Measurements from ENCODE around the gene CTDP1. TPM values are rescaled to one million over a fixed set of nuclear protein-coding genes. Genes with fewer than 3 reads are reported as not detected.

CTDP1 gene
- total RNA-seq, 1 donor from 2014 or later: 23.3 TPM

GRCh38 chr18:79769698-79770500, 90.3 kb downstream of the CTDP1 start:
- DNase-seq (ENCODE audit: extremely low spot score in 2 of 2): no peak
- TF ChIP-seq POLR2AphosphoS5 (IDR thresholded peaks at IDR 0.05; ENCODE audit: insufficient read depth in 1 of 2, low read depth in 1 of 2) (no peak), POLR2A (IDR thresholded peaks at IDR 0.05) (no peak)
- TF ChIP-seq, protein P1, sequence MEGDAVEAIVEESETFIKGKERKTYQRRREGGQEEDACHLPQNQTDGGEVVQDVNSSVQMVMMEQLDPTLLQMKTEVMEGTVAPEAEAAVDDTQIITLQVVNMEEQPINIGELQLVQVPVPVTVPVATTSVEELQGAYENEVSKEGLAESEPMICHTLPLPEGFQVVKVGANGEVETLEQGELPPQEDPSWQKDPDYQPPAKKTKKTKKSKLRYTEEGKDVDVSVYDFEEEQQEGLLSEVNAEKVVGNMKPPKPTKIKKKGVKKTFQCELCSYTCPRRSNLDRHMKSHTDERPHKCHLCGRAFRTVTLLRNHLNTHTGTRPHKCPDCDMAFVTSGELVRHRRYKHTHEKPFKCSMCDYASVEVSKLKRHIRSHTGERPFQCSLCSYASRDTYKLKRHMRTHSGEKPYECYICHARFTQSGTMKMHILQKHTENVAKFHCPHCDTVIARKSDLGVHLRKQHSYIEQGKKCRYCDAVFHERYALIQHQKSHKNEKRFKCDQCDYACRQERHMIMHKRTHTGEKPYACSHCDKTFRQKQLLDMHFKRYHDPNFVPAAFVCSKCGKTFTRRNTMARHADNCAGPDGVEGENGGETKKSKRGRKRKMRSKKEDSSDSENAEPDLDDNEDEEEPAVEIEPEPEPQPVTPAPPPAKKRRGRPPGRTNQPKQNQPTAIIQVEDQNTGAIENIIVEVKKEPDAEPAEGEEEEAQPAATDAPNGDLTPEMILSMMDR (IDR thresholded peaks at IDR 0.05): no peak

DNA sequence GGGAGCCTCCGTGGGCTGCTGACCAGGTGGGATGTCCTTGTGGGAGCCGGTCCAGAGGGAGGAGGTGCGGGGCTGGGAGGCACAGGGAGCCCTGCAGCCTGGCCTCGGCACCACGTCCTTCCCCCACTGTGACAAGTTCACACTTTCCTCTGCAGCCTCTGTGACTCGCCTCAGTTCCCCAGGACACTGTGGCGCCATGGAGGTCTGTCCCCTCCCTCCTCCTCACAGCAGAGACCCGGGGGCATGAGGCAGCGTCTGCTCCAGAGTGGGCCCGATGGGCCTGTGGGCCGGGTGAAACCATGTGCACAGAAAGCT, 90.9 kb downstream of the CTDP1 start:
- H3K9me3 ChIP-seq: no peaks in the 10 kb centered on the region
- DNase-seq (ENCODE audit: extremely low spot score in 2 of 2): no peak
- TF ChIP-seq POLR2A (IDR thresholded peaks at IDR 0.05): no peak
- no peak for TF ChIP-seq POLR2AphosphoS5 (IDR thresholded peaks at IDR 0.05; ENCODE audit: insufficient read depth in 1 of 2, low read depth in 1 of 2)
- TF ChIP-seq, protein P1 (IDR thresholded peaks at IDR 0.05): no peak
- H3K27me3 ChIP-seq: no peaks in the 10 kb centered on the region
- H3K36me3 ChIP-seq: no peaks in the 10 kb centered on the region
- no peaks in the 10 kb centered on the region for H3K4me1 ChIP-seq
- no peak overlapping the region for H3K4me3 ChIP-seq
- intact Hi-C loops (cut with DNase I): no loop called here
- no peak overlapping the region for H3K27ac ChIP-seq

More at GRCh38 chr18:79769698-79770500, 90.3 kb downstream of the CTDP1 start:
- Histone ChIP-seq H3K36me3 (no peaks in the 10 kb centered on the region), H3K4me3 (no peak overlapping the region), H3K4me1 (no peaks in the 10 kb centered on the region), H3K9me3 (no peaks in the 10 kb centered on the region), H3K27ac (no peak overlapping the region), H3K27me3 (no peaks in the 10 kb centered on the region)
- intact Hi-C loops (cut with DNase I): no loop called here

GRCh38 chr18:79770826-79771225, 91.2 kb downstream of the CTDP1 start:
- no peaks in the 10 kb centered on the region for H3K4me1 ChIP-seq
- TF ChIP-seq, protein P1 (IDR thresholded peaks at IDR 0.05): no peak
- no peak for TF ChIP-seq POLR2A (IDR thresholded peaks at IDR 0.05)
- DNase-seq (ENCODE audit: extremely low spot score in 2 of 2): no peak

GRCh38 chr18:79771446-79772107, 92.0 kb downstream of the CTDP1 start:
- TF ChIP-seq, protein P1 (IDR thresholded peaks at IDR 0.05): no peak
- no peak for TF ChIP-seq POLR2A (IDR thresholded peaks at IDR 0.05)
- TF ChIP-seq POLR2AphosphoS5 (IDR thresholded peaks at IDR 0.05; ENCODE audit: insufficient read depth in 1 of 2, low read depth in 1 of 2): no peak
- no peak overlapping the region for H3K4me3 ChIP-seq
- DNase-seq (ENCODE audit: extremely low spot score in 2 of 2): no peak

More at GRCh38 chr18:79770826-79771225, 91.2 kb downstream of the CTDP1 start:
- Histone ChIP-seq H3K27me3 (no peaks in the 10 kb centered on the region), H3K36me3 (no peaks in the 10 kb centered on the region), H3K4me3 (no peak overlapping the region), H3K9me3 (no peaks in the 10 kb centered on the region), H3K27ac (no peak overlapping the region)
- intact Hi-C loops (cut with DNase I): no loop called here

More at GRCh38 chr18:79771446-79772107, 92.0 kb downstream of the CTDP1 start:
- Histone ChIP-seq H3K27me3 (no peaks in the 10 kb centered on the region), H3K36me3 (no peaks in the 10 kb centered on the region), H3K27ac (no peak overlapping the region), H3K4me1 (no peaks in the 10 kb centered on the region), H3K9me3 (no peaks in the 10 kb centered on the region)
- intact Hi-C loops (cut with DNase I): no loop called here
